Liver (tissue), 9 donors: ENCODE results near the gene GPATCH2L. TPM values are rescaled to one million over a fixed set of nuclear protein-coding genes. Genes with fewer than 3 reads are reported as not detected.
A peak's percentile ranks its signal among the peaks of the same experiment; 100 is the strongest.

ENCODE experiments used
- DNase-seq: peaks from one replicate; pipeline ENCODE4 v3.0.0-alpha.2; 2017; ENCODE audit warnings: low spot score
- H3K27ac ChIP-seq, 2 donors: one replicate each; pipeline ENCODE4 v1.7.0; 2013; ENCODE audit warnings: inconsistent platforms in 2 of 2, low read length in 2 of 2, control low read depth in 1 of 2, low read depth in 1 of 2, mild to moderate bottlenecking in 1 of 2
- H3K27me3 ChIP-seq, 4 donors: one replicate each; pipeline versions ENCODE4 v1.6.1 to v1.7.0; 2013; ENCODE audit warnings: low read length in 3 of 4, inconsistent platforms in 1 of 4, mild to moderate bottlenecking in 1 of 4, moderate library complexity in 1 of 4; ENCODE audit not compliant: control insufficient read depth in 4 of 4, insufficient read depth in 4 of 4
- H3K36me3 ChIP-seq, 4 donors: one replicate each; pipeline versions ENCODE4 v1.6.1 to v1.7.0; 2013; ENCODE audit warnings: low read length in 3 of 4, mild to moderate bottlenecking in 3 of 4, low read depth in 1 of 4, moderate library complexity in 1 of 4; ENCODE audit not compliant: control insufficient read depth in 4 of 4, insufficient read depth in 3 of 4
- H3K4me1 ChIP-seq, 4 donors: one replicate each; pipeline versions ENCODE4 v1.6.1 to v1.7.0; 2013; ENCODE audit warnings: low read length in 3 of 4, mild to moderate bottlenecking in 3 of 4, moderate library complexity in 1 of 4; ENCODE audit not compliant: control insufficient read depth in 4 of 4, insufficient read depth in 4 of 4
- H3K4me3 ChIP-seq, 3 donors: one replicate each; pipeline versions ENCODE4 v1.6.1 to v1.7.0; 2013; ENCODE audit warnings: low read length in 3 of 3, control low read depth in 1 of 3, low read depth in 1 of 3, mild to moderate bottlenecking in 1 of 3
- H3K9ac ChIP-seq, 2 donors: one replicate each; pipeline ENCODE4 v1.7.0; 2013; ENCODE audit warnings: low read length in 2 of 2, mild to moderate bottlenecking in 2 of 2, moderate library complexity in 2 of 2, control low read depth in 1 of 2, low read depth in 1 of 2
- H3K9me3 ChIP-seq, 4 donors: one replicate each; pipeline versions ENCODE4 v1.6.1 to v1.7.0; 2013; ENCODE audit warnings: low read length in 3 of 4; ENCODE audit not compliant: control insufficient read depth in 4 of 4
- EGR1 ChIP-seq, 2 donors: IDR thresholded peaks; 2 replicates each; pipeline ENCODE4 v1.6.1; 2016 to 2018; ENCODE audit warnings: antibody characterized with exemption in 2 of 2, low read depth in 2 of 2
- FOXA1 ChIP-seq: IDR thresholded peaks from 2 replicates; pipeline ENCODE4 v1.6.1; 2016; ENCODE audit warnings: antibody characterized with exemption
- HNF4A ChIP-seq, 2 donors: conservative IDR thresholded peaks; 2 replicates each; pipeline ENCODE4 v1.6.1; 2016; ENCODE audit warnings: antibody characterized with exemption in 2 of 2, mild to moderate bottlenecking in 2 of 2
- HNF4G ChIP-seq: IDR thresholded peaks from 2 replicates; pipeline ENCODE4 v1.6.1; 2016; ENCODE audit warnings: antibody characterized with exemption
- JUND ChIP-seq, 2 donors: IDR thresholded peaks; 2 replicates each; pipeline ENCODE4 v1.6.1; 2016; ENCODE audit warnings: antibody characterized with exemption in 2 of 2
- NR2F2 ChIP-seq: IDR thresholded peaks from 2 replicates; pipeline ENCODE4 v1.6.1; 2016; ENCODE audit warnings: antibody characterized with exemption
- SP1 ChIP-seq: IDR thresholded peaks from 2 replicates; pipeline ENCODE4 v1.6.1; 2018; ENCODE audit warnings: antibody characterized with exemption, mild to moderate bottlenecking
- TAF1 ChIP-seq: conservative IDR thresholded peaks from 2 replicates; pipeline ENCODE4 v1.6.1; 2016; ENCODE audit warnings: antibody characterized with exemption, mild to moderate bottlenecking
- YY1 ChIP-seq: IDR thresholded peaks from 2 replicates; pipeline ENCODE4 v1.6.1; 2016; ENCODE audit warnings: antibody characterized with exemption, mild to moderate bottlenecking
- WGBS: extraction: QIAGEN DNeasy Blood & Tissue Kit; methylation state at CpG from one replicate; pipeline ENCODE4 v1.1.7; 2013; 5-methylcytosine and 5-hydroxymethylcytosine counted together
- polyA plus RNA-seq, 2 donors: library from polyadenylated mRNA; stranded (reverse) in 1 of 2; unstranded in 1 of 2; fragments of 200-250 nt in 1 of 2; fragments of >200 nt in 1 of 2; fragmentation: Nextera tagmentation in 1 of 2; extraction: Ambion mirVana in 1 of 2; gene quantifications; one replicate each; pipeline versions ENCODE4 v1.2.1 to v1.2.3, GENCODE V29; 2013 to 2015
- total RNA-seq, 2 donors: library from RNA; depleted of rRNA; stranded (reverse); fragments of >200 nt; gene quantifications; one replicate each; pipeline ENCODE4 v1.2.3, GENCODE V29; 2014
- TF ChIP-seq, protein P1 (sequence below): IDR thresholded peaks from 2 replicates; pipeline ENCODE4 v1.6.1; 2016; ENCODE audit warnings: antibody characterized with exemption
- TF ChIP-seq, protein P2 (sequence below): IDR thresholded peaks from 2 replicates; pipeline ENCODE4 v1.6.1; 2016; ENCODE audit warnings: antibody characterized with exemption
- TF ChIP-seq, protein P3 (sequence below): IDR thresholded peaks from 2 replicates; pipeline ENCODE4 v1.6.1; 2016; ENCODE audit warnings: antibody characterized with exemption
- TF ChIP-seq, protein P4 (sequence below): IDR thresholded peaks from 2 replicates; pipeline ENCODE4 v1.6.1; 2016; ENCODE audit warnings: antibody characterized with exemption, mild to moderate bottlenecking
- donor health status: healthy.
- donor health status: healthy.
- donor health status: healthy.
- donor health status: healthy.
- donor health status: healthy.

GPATCH2L gene
- total and polyA plus RNA-seq, 4 donors: 4.5 to 39.5 (median 15.8) TPM

DNA sequence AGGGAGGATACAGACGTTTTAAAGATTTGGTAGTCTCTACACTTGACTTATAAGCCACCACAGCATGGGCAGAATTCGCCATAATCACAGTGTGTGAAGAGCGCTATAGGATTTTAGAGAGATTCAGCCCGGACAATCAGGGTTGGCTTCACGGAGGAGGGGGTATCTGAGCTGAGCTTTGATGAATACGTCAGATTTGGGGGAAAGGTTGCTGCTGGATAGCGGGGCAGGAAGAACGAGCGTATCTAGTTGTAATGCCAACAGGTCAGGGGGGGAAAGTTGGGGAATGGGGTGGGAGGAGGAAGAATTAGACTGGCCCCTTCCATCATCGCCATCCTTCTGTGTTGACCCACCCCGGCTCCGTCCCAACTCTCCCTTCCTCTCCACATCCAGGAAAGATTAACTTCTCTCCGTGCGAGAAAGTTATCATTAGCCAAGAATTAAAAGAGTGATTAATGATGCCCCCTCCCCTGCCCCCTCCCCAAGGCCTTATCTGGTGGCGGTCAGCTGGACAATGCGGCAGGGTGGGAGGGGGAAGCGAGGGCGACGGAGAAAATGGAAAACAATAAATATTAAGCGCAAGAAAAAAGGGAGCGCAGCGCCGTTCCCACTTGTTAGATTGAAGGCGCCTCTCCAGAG is 13.5 kb upstream of the GPATCH2L start:
- peak; percentile 28 for DNase-seq
- 7% methylated on average over 24 of the region's 24 CpGs for WGBS
- Histone ChIP-seq H3K36me3 (no peaks in the 10 kb centered on the region), H3K4me3 (peak overlapping the region in 1 of 3 donors; percentile 35), H3K27me3 (peaks cover 4 to 20% (median 12%) of the 10 kb centered on the region in 4 donors), H3K4me1 (peaks cover 2 to 6% (median 5%) of the 10 kb centered on the region in 4 donors), H3K9me3 (peaks cover 0 to under 1% (median 0%) of the 10 kb centered on the region in 4 donors), H3K27ac (no peak overlapping the region), H3K9ac (no peak overlapping the region)
- TF ChIP-seq, protein P1, sequence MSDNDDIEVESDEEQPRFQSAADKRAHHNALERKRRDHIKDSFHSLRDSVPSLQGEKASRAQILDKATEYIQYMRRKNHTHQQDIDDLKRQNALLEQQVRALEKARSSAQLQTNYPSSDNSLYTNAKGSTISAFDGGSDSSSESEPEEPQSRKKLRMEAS: no peak
- TF ChIP-seq EGR1 (IDR thresholded peaks at IDR 0.05; ENCODE audit: low read depth in 2 of 2) (no peak), SP1 (no peak), TAF1 (no peak), JUND (IDR thresholded peaks at IDR 0.05) (no peak), HNF4A (conservative IDR thresholded peaks at IDR 0.05) (no peak), NR2F2 (no peak), FOXA1 (no peak)
- TF ChIP-seq, protein P2, sequence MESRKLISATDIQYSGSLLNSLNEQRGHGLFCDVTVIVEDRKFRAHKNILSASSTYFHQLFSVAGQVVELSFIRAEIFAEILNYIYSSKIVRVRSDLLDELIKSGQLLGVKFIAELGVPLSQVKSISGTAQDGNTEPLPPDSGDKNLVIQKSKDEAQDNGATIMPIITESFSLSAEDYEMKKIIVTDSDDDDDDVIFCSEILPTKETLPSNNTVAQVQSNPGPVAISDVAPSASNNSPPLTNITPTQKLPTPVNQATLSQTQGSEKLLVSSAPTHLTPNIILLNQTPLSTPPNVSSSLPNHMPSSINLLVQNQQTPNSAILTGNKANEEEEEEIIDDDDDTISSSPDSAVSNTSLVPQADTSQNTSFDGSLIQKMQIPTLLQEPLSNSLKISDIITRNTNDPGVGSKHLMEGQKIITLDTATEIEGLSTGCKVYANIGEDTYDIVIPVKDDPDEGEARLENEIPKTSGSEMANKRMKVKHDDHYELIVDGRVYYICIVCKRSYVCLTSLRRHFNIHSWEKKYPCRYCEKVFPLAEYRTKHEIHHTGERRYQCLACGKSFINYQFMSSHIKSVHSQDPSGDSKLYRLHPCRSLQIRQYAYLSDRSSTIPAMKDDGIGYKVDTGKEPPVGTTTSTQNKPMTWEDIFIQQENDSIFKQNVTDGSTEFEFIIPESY: no peak
- TF ChIP-seq, protein P3, sequence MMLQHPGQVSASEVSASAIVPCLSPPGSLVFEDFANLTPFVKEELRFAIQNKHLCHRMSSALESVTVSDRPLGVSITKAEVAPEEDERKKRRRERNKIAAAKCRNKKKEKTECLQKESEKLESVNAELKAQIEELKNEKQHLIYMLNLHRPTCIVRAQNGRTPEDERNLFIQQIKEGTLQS: no peak
- TF ChIP-seq, protein P4, sequence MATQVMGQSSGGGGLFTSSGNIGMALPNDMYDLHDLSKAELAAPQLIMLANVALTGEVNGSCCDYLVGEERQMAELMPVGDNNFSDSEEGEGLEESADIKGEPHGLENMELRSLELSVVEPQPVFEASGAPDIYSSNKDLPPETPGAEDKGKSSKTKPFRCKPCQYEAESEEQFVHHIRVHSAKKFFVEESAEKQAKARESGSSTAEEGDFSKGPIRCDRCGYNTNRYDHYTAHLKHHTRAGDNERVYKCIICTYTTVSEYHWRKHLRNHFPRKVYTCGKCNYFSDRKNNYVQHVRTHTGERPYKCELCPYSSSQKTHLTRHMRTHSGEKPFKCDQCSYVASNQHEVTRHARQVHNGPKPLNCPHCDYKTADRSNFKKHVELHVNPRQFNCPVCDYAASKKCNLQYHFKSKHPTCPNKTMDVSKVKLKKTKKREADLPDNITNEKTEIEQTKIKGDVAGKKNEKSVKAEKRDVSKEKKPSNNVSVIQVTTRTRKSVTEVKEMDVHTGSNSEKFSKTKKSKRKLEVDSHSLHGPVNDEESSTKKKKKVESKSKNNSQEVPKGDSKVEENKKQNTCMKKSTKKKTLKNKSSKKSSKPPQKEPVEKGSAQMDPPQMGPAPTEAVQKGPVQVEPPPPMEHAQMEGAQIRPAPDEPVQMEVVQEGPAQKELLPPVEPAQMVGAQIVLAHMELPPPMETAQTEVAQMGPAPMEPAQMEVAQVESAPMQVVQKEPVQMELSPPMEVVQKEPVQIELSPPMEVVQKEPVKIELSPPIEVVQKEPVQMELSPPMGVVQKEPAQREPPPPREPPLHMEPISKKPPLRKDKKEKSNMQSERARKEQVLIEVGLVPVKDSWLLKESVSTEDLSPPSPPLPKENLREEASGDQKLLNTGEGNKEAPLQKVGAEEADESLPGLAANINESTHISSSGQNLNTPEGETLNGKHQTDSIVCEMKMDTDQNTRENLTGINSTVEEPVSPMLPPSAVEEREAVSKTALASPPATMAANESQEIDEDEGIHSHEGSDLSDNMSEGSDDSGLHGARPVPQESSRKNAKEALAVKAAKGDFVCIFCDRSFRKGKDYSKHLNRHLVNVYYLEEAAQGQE: no peak

DNA sequence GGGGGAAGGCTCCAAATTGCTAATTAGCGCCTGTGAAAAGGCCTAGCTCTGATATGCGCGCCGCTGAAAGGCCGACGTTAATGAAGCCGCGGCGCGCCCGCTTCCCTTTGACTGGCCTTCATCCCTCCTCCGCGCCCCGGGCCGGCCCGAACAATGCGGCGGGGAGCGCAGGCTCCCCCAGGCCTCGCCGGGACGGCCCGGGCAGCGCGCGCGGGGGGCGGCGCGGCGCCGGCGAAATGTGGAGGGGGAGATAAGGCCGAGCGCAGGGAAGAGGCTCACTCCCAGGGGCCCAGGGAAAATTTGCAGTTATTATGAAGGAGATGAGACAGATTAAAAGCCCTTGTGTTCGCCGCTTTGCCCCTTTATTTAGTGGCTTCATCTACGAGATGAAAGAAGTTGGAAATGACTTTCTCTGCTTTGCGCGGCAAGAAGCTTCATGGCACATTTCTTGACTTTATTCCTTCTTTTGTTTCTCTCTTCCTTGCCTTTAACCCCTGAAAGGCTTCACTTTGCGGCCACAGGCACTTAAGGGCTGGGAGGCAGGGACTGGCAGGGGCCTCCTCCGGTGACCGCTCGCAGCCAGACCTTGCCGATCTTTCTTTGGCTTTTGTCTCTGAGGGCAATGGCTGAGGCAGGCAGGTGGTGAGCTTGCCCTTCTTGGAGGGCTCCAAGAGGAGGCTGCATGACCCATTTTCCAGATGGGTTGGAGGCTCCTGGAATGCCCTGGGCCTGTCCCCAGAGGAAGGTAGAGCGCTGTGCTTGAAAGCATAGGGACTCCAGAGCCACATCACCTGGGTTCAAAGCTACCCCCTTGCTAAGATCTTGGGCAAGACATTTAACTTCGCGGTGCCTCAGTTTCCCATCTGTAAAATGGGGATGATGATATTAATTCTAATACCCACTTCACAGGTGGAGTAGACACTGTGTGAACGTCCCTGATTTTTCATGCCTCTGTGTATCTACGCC is 12.7 kb upstream of the GPATCH2L start:
- Histone ChIP-seq H3K27me3 (peaks cover 4 to 16% (median 10%) of the 10 kb centered on the region in 4 donors), H3K36me3 (no peaks in the 10 kb centered on the region), H3K4me3 (peak overlapping the region in 1 of 3 donors; percentile 35), H3K9me3 (peaks cover 0 to 9% (median 1%) of the 10 kb centered on the region in 4 donors), H3K9ac (no peak overlapping the region), H3K27ac (no peak overlapping the region), H3K4me1 (peaks cover 2 to 6% (median 5%) of the 10 kb centered on the region in 4 donors)
- no peak for TF ChIP-seq HNF4G
- no peak for TF ChIP-seq YY1
- TF ChIP-seq TAF1: no peak
- TF ChIP-seq FOXA1: no peak
- no peak for TF ChIP-seq SP1
- 13% methylated on average over 50 of the region's 50 CpGs for WGBS
- DNase-seq: peak; percentile 50
